SU-DHL-6 (cell line): ENCODE data around the gene CEP95.

Source experiments
- EZH2phosphoT487 ChIP-seq: fragments of 200-600 bp; sonication (generic), shearing (Covaris generic); conservative IDR thresholded peaks from 2 replicates; pipeline ENCODE4 v1.6.1; 2018; ENCODE audit warnings: mild to moderate bottlenecking, antibody characterized with exemption, low read length, moderate library complexity, mixed read lengths
- TF ChIP-seq, protein P1 (sequence below): fragments of 200-600 bp; sonication (generic); IDR thresholded peaks from one replicate; pipeline ENCODE4 v1.5.1; 2017; ENCODE audit warnings: antibody characterized with exemption, mild to moderate bottlenecking, low read length, moderate library complexity; ENCODE audit not compliant: insufficient read depth, poor library complexity, severe bottlenecking

DNA sequence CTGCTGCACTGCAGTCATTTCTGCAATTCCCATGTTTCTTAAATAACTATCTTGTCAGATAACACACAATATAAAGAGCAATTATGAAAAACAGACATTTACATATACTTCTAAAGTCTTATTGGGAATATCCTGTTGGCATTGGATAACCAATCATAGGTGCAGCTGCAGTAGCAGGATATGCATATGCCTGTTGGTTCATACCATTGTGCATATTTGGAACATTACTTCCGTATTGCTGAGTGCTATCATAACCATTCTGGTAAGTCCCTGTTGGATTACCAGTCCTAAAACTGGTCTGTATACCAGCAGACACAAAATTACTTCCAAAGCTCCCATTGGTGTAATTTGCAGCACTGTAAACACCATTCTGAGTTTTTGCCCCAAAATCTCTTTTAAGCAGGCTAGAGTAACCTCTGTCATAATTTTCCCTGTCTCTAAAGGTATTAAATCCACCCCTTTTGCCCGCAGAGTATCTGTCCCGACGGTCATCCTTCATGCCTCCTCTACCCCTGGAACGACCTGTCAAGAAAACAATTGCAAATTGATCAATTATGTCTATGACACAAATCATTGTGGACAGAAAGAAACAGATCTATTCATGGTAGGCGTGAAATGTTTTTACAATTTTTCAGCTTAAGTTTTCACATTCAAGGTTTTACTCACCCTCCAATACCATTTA, 6.8 kb upstream of the CEP95 start:
- TF ChIP-seq, protein P1, sequence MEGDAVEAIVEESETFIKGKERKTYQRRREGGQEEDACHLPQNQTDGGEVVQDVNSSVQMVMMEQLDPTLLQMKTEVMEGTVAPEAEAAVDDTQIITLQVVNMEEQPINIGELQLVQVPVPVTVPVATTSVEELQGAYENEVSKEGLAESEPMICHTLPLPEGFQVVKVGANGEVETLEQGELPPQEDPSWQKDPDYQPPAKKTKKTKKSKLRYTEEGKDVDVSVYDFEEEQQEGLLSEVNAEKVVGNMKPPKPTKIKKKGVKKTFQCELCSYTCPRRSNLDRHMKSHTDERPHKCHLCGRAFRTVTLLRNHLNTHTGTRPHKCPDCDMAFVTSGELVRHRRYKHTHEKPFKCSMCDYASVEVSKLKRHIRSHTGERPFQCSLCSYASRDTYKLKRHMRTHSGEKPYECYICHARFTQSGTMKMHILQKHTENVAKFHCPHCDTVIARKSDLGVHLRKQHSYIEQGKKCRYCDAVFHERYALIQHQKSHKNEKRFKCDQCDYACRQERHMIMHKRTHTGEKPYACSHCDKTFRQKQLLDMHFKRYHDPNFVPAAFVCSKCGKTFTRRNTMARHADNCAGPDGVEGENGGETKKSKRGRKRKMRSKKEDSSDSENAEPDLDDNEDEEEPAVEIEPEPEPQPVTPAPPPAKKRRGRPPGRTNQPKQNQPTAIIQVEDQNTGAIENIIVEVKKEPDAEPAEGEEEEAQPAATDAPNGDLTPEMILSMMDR = no peak
- no peak for TF ChIP-seq EZH2phosphoT487
